K562 (cell line): ENCODE measurements around the gene ARHGAP15. TPM values are rescaled to one million over a fixed set of nuclear protein-coding genes. Genes with fewer than 3 reads are reported as not detected.

Experiments used
- ATAC-seq: fragments of 200-7000 bp; cut with Tn5 transposase; 3 replicates; pipeline ENCODE4 v1.9.1; 2020; ENCODE audit warnings: moderate library complexity
- BruUV-seq: library from RNA; stranded (reverse); fragments of 400-500 nt; replicated peaks from 2 replicates; lab custom pipeline; 2021; lab: Mats Ljungman, UMichigan
- CTCF ChIA-PET: fragments of 300-600 bp; formaldehyde crosslinking; extraction: SDS; loops from one replicate; lab custom pipeline; 2021; ENCODE audit warnings: low intra/inter-chr PET ratio; lab: Yijun Ruan, JAX
- POLR2A ChIA-PET: fragments of 300-600, 350-650 bp; sonication (Branson Sonifier 250); formaldehyde crosslinking; extraction: SDS; loops from one replicate; lab custom pipeline; 2021; ENCODE audit warnings: antibody characterized with exemption, inconsistent platforms; lab: Yijun Ruan, JAX
- DNase-seq, 4 experiments: peaks; one replicate each; pipeline versions ENCODE4 v3.0.0 to v3.0.0-alpha.2; 2011 to 2018; ENCODE audit warnings: low spot score in 3 of 4, mixed read lengths in 3 of 4; ENCODE audit errors: extremely low read depth in 1 of 4
- FAIRE-seq: peaks from 2 replicates; lab custom pipeline; 2011; peaks lifted over from hg19 to GRCh38; lab: Jason Lieb, UNC
- H2AFZ ChIP-seq: 2 replicates; pipeline ENCODE4 v1.6.0; 2011; ENCODE audit warnings: low read depth, low read length, control low read depth, inconsistent platforms
- H3K27ac ChIP-seq: fragments of 200-600 bp; 3 replicates; pipeline ENCODE4 v1.8.0; 2011; ENCODE audit warnings: low read depth, mild to moderate bottlenecking, control low read depth, inconsistent platforms, low read length, moderate library complexity, mixed read lengths; ENCODE audit errors: extremely low read depth
- H3K27me3 ChIP-seq, 2 experiments: fragments of 300-600 bp in 1 of 2; 2 replicates in 1 of 2; 3 replicates in 1 of 2; pipeline versions ENCODE4 v1.6.0 to v1.8.0; 2011; ENCODE audit warnings: inconsistent platforms in 2 of 2, low read length in 2 of 2, mild to moderate bottlenecking in 1 of 2, mixed read lengths in 1 of 2, moderate library complexity in 1 of 2; ENCODE audit not compliant: control insufficient read depth in 2 of 2, insufficient read depth in 2 of 2
- H3K36me3 ChIP-seq: fragments of 300-600 bp; 3 replicates; pipeline ENCODE4 v1.8.0; 2011; ENCODE audit warnings: mild to moderate bottlenecking, low read length, inconsistent platforms; ENCODE audit not compliant: control insufficient read depth, insufficient read depth
- H3K4me1 ChIP-seq, 2 experiments: fragments of 200-600 bp in 1 of 2; replicated peaks in 1 of 2; 2 replicates in 1 of 2; 3 replicates in 1 of 2; pipeline versions ENCODE4 v1.5.1 to v1.8.0; 2011; ENCODE audit warnings: inconsistent platforms in 2 of 2, low read length in 2 of 2, mild to moderate bottlenecking in 1 of 2, mixed read lengths in 1 of 2, moderate library complexity in 1 of 2; ENCODE audit not compliant: control insufficient read depth in 2 of 2, insufficient read depth in 2 of 2
- H3K4me2 ChIP-seq: 2 replicates; pipeline ENCODE4 v1.6.1; 2011; ENCODE audit warnings: low read length, control low read depth, inconsistent platforms, mixed read lengths; ENCODE audit not compliant: insufficient read depth
- H3K4me3 ChIP-seq: fragments of 200-600 bp; sonication (generic), shearing (Covaris generic); 2 replicates; pipeline ENCODE4 v1.5.1; 2016; ENCODE audit warnings: control low read depth, inconsistent platforms
- H3K79me2 ChIP-seq: fragments of 200-600 bp; 3 replicates; pipeline ENCODE4 v1.8.0; 2011; ENCODE audit warnings: low read length, inconsistent platforms; ENCODE audit not compliant: control insufficient read depth, insufficient read depth
- H3K9ac ChIP-seq, 2 experiments: 2 replicates each; pipeline versions ENCODE4 v1.6.0 to v1.6.1; 2011; ENCODE audit warnings: low read depth in 2 of 2, low read length in 2 of 2, control low read depth in 1 of 2, inconsistent platforms in 1 of 2, mild to moderate bottlenecking in 1 of 2, mixed read lengths in 1 of 2; ENCODE audit not compliant: insufficient read depth in 1 of 2
- H3K9me1 ChIP-seq: one replicate; pipeline ENCODE4 v1.6.0; 2011; ENCODE audit warnings: inconsistent platforms, mild to moderate bottlenecking, low read length, moderate library complexity; ENCODE audit not compliant: control insufficient read depth, insufficient read depth
- H3K9me3 ChIP-seq: replicated peaks from 2 replicates; pipeline ENCODE4 v1.5.1; 2011; ENCODE audit warnings: low read depth, low read length, inconsistent platforms; ENCODE audit not compliant: control insufficient read depth, insufficient read depth
- H4K20me1 ChIP-seq: replicated peaks from 2 replicates; pipeline ENCODE4 v1.6.1; 2011; ENCODE audit warnings: low read length, inconsistent platforms, mixed read lengths; ENCODE audit not compliant: control insufficient read depth, insufficient read depth
- RBFOX2 ChIP-seq: fragments of 200-400 bp; formaldehyde crosslinking; IDR thresholded peaks from 2 replicates; pipeline ENCODE4 v1.6.1; 2017; ENCODE audit warnings: low read depth, mild to moderate bottlenecking, low read length, moderate library complexity
- ZBTB34 ChIP-seq: fragments of 250-450 bp; sonication (Bioruptor Pico); IDR thresholded peaks from 2 replicates; pipeline ENCODE4 v1.8.0; 2021; ENCODE audit warnings: mild to moderate bottlenecking, moderate library complexity
- WGBS: fragments of 100-300 bp; shearing (Covaris generic); methylation state at CpG from one replicate; pipeline ENCODE4 v1.1.6; 2016; ENCODE audit warnings: low coverage, mixed read lengths; ENCODE audit not compliant: insufficient coverage; ENCODE audit errors: missing lambda C conversion rate; 5-methylcytosine and 5-hydroxymethylcytosine counted together
- in situ Hi-C: fragments of 300-500 bp; cut with MboI; formaldehyde crosslinking; loops from 4 replicates; pipeline ENCODE4 v1.15.0; 2018; ENCODE audit warnings: inconsistent platforms, mixed read lengths
- intact Hi-C: fragments of 100-400 bp; cut with micrococcal nuclease; formaldehyde crosslinking; loops from 2 replicates; pipeline ENCODE4 v1.14.2; 2022
- polyA plus RNA-seq, 8 experiments: library from polyadenylated mRNA; depleted of rRNA in 4 of 8; stranded (reverse) in 5 of 8; unstranded in 3 of 8; fragments of >200 nt; fragmentation: Nextera tagmentation in 2 of 8; fragmentation: Illumina TruSeq in 1 of 8; extraction: Ambion mirVana in 2 of 8; extraction: Trizol in 1 of 8; gene quantifications; 2 replicates each; pipeline versions ENCODE4 v1.2.1 to v1.2.3, GENCODE V29; 2011 to 2014; ENCODE audit warnings: inconsistent platforms in 1 of 8, missing spikeins in 1 of 8
- total RNA-seq, 7 experiments: library from RNA; depleted of rRNA in 6 of 7; stranded (reverse); fragments of >200 nt in 6 of 7; fragmentation: Illumina TruSeq in 2 of 7; extraction: Trizol in 2 of 7; gene quantifications; 2 replicates each; pipeline versions ENCODE4 v1.2.1 to v1.2.3, GENCODE V29; 2011 to 2021; ENCODE audit warnings: low replicate concordance in 1 of 7
- TF ChIP-seq, protein P1 (sequence below): fragments of 450-650 bp; formaldehyde crosslinking; IDR thresholded peaks from 2 replicates; pipeline ENCODE4 v1.4.0; 2020; ENCODE audit warnings: mild to moderate bottlenecking, mixed read lengths

ARHGAP15 gene
- total and polyA plus RNA-seq, 9 of the 15 experiments (the other 6 are each of a cell fraction or from before 2014, with no cell fraction given) = 1.5 to 17.9 (median 7.9) TPM

- Histone ChIP-seq H3K9me3 (no peaks in the 10 kb centered on the region), H3K27ac (no peak overlapping the region), H3K4me3 (no peak overlapping the region), H3K9me1 (no peaks in the 10 kb centered on the region), H4K20me1 (no peaks in the 10 kb centered on the region), H3K4me2 (no peak overlapping the region), H2AFZ (no peak overlapping the region), H3K27me3 (no peaks in the 10 kb centered on the region), H3K36me3 (no peaks in the 10 kb centered on the region), H3K4me1 (no peaks in the 10 kb centered on the region), H3K79me2 (no peaks in the 10 kb centered on the region), H3K9ac (no peak overlapping the region)
- 15% methylated on average over 5 of the region's 5 CpGs for WGBS
- BruUV-seq = no TSS peak
- no peak for ATAC-seq
- in situ Hi-C loops (no loop called here), intact Hi-C loops (no loop called here)
- POLR2A ChIA-PET = no interaction called here
- no peak for TF ChIP-seq RBFOX2
- TF ChIP-seq, protein P1, sequence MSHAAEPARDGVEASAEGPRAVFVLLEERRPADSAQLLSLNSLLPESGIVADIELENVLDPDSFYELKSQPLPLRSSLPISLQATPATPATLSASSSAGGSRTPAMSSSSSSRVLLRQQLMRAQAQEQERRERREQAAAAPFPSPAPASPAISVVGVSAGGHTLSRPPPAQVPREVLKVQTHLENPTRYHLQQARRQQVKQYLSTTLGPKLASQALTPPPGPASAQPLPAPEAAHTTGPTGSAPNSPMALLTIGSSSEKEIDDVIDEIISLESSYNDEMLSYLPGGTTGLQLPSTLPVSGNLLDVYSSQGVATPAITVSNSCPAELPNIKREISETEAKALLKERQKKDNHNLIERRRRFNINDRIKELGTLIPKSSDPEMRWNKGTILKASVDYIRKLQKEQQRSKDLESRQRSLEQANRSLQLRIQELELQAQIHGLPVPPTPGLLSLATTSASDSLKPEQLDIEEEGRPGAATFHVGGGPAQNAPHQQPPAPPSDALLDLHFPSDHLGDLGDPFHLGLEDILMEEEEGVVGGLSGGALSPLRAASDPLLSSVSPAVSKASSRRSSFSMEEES (CRISPR knock-in tag) = peak; percentile 77; the same call in 1 of the 2 replicates
- no peak for TF ChIP-seq ZBTB34 (CRISPR knock-in tag)
- no peak for DNase-seq
- CTCF ChIA-PET = no interaction called here
- no peak for FAIRE-seq
Observed at GRCh38 chr2:143786026-143786765, 657.0 kb downstream of the ARHGAP15 start.
